Upper lobe of left lung (tissue), 6 donors: Measurements from ENCODE around the gene KANSL1. TPM values are rescaled to one million over a fixed set of nuclear protein-coding genes. Genes with fewer than 3 reads are reported as not detected.
A peak's percentile ranks its signal among the peaks of the same experiment; 100 is the strongest.

Experiments
- ATAC-seq, 2 donors: fragments of 200-7000 bp; cut with Tn5 transposase; one replicate each; pipeline ENCODE4 v1.9.1; 2022; ENCODE audit warnings: mild to moderate bottlenecking in 2 of 2, moderate library complexity in 2 of 2; ENCODE audit not compliant: low FRiP score in 2 of 2
- DNase-seq, 2 donors: peaks; one replicate each; pipeline ENCODE4 v3.0.0-alpha.2; 2019 to 2020
- H3K27ac ChIP-seq, 4 donors: fragments of 200-600 bp; sonication (generic); one replicate each; pipeline ENCODE4 v1.5.1; 2016 to 2019
- H3K27me3 ChIP-seq, 4 donors: fragments of 200-600 bp; sonication (generic); one replicate each; pipeline ENCODE4 v1.5.1; 2017 to 2019
- H3K36me3 ChIP-seq, 4 donors: fragments of 200-600 bp; sonication (generic); one replicate each; pipeline ENCODE4 v1.5.1; 2016 to 2019
- H3K4me1 ChIP-seq, 4 donors: fragments of 200-600 bp; sonication (generic); one replicate each; pipeline ENCODE4 v1.5.1; 2018 to 2019
- H3K4me3 ChIP-seq, 4 donors: fragments of 200-600 bp; sonication (generic); one replicate each; pipeline ENCODE4 v1.5.1; 2017 to 2019; ENCODE audit warnings: mild to moderate bottlenecking in 2 of 4, moderate library complexity in 1 of 4
- H3K9me3 ChIP-seq, 4 donors: fragments of 200-600 bp; sonication (generic); one replicate each; pipeline ENCODE4 v1.5.1; 2018 to 2019
- EP300 ChIP-seq, 4 donors: sonication (generic); formaldehyde crosslinking; IDR thresholded peaks; one replicate each; pipeline ENCODE4 v1.5.1; 2017; ENCODE audit warnings: antibody characterized with exemption in 4 of 4, control low read depth in 2 of 4
- POLR2A ChIP-seq, 4 donors: fragments of 450-650 bp; IDR thresholded peaks; one replicate each; pipeline ENCODE4 v1.5.1; 2016 to 2017; ENCODE audit warnings: antibody characterized with exemption in 4 of 4, mild to moderate bottlenecking in 2 of 4
- POLR2AphosphoS5 ChIP-seq, 2 donors: sonication (generic); formaldehyde crosslinking; IDR thresholded peaks; one replicate each; pipeline ENCODE4 v1.5.1; 2017; ENCODE audit warnings: antibody characterized with exemption in 2 of 2
- WGBS, 2 donors: methylation state at CpG; one replicate each; pipeline ENCODE4 v1.1.5; 2017 to 2018; 5-methylcytosine and 5-hydroxymethylcytosine counted together
- total RNA-seq, 6 donors: library from RNA; depleted of rRNA in 4 of 6; stranded (reverse); fragments of >200 nt in 4 of 6; gene quantifications; one replicate each; pipeline versions ENCODE4 v1.1.0 to v1.2.1, GENCODE V29; 2016 to 2021
- TF ChIP-seq, protein P1 (sequence below), 6 experiments: fragments of 450-650 bp in 4 of 6; fragments of 200-600 bp in 2 of 6; sonication (generic) in 2 of 6; IDR thresholded peaks; one replicate each; pipeline ENCODE4 v1.5.1; 2016 to 2019; ENCODE audit warnings: antibody characterized with exemption in 6 of 6
- donor health status: DM: no; HTN: no; CAD: no; lungs with moderate emphysema.
- donor health status: DM: no; HTN: yes; CAD: no; lungs with severe emphysema.

KANSL1 gene
- total RNA-seq, 6 donors from 2014 or later: 60.5 to 294 (median 108) TPM

DNA sequence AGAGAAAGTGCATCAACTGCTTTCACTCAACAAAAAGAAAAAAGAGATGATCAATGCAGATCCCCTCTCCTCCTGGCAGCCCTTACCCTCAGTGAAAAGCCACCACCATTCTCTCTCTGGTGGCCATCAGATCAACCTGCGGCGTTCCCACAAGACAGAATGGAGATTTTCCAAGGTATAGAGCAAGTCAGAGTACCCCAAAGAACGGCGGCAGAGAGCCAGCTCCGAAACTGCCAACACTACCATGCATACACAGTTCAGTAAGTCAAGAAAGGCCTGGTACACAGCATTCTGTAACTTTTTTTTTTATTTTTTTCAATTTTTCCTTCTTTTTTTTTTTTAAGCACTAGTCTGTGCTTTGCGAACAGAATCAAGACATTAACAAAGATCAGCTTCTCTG is 163.6 kb downstream of the KANSL1 start:
- no peak for ATAC-seq
- H3K36me3 ChIP-seq: peaks cover 32 to 81% (median 52%) of the 10 kb centered on the region in 4 donors
- WGBS, 2 donors: 97 to 98% methylated on average over 6 of the region's 6 CpGs

DNA sequence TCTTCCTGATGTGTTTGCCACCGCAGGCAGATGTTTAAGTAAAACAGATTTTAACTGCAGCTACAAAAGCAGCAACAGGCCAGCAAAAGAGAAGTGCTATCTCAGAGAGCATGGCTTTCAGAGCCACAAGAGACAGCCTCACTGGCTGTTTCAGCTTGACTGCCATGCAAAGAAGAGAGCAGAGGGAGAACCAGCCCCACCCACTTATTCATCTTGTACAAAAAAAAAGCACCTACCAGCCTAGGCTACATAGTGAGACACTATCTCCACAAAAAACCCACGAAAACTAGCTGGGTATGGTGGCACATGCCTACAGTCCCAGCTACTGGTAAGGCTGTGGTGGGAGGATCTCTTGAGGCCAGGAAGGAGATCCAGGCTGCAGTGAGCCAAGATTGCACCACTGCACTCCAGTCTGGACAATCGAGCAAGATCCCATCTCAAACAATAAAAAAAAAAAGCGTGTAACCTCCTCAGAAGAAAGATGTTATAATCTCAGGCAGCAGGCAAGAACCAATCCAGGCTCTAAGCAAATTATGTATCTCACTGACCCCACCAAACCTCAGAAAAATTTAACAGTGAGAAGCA is 164.2 kb downstream of the KANSL1 start:
- ATAC-seq: no peak
- Histone ChIP-seq H3K36me3 (peaks cover 27 to 78% (median 47%) of the 10 kb centered on the region in 4 donors), H3K4me1 (peaks cover 0 to 10% (median 6%) of the 10 kb centered on the region in 4 donors), H3K27ac (no peak overlapping the region), H3K4me3 (no peak overlapping the region), H3K27me3 (no peaks in the 10 kb centered on the region), H3K9me3 (no peaks in the 10 kb centered on the region)
- no peak for DNase-seq
- TF ChIP-seq POLR2AphosphoS5 (IDR thresholded peaks at IDR 0.05): no peak
- TF ChIP-seq EP300 (IDR thresholded peaks at IDR 0.05): no peak
- TF ChIP-seq POLR2A (IDR thresholded peaks at IDR 0.05): no peak
- TF ChIP-seq, protein P1, sequence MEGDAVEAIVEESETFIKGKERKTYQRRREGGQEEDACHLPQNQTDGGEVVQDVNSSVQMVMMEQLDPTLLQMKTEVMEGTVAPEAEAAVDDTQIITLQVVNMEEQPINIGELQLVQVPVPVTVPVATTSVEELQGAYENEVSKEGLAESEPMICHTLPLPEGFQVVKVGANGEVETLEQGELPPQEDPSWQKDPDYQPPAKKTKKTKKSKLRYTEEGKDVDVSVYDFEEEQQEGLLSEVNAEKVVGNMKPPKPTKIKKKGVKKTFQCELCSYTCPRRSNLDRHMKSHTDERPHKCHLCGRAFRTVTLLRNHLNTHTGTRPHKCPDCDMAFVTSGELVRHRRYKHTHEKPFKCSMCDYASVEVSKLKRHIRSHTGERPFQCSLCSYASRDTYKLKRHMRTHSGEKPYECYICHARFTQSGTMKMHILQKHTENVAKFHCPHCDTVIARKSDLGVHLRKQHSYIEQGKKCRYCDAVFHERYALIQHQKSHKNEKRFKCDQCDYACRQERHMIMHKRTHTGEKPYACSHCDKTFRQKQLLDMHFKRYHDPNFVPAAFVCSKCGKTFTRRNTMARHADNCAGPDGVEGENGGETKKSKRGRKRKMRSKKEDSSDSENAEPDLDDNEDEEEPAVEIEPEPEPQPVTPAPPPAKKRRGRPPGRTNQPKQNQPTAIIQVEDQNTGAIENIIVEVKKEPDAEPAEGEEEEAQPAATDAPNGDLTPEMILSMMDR (IDR thresholded peaks at IDR 0.05): no peak
- 57 to 60% methylated on average over 4 of the region's 4 CpGs for WGBS, 2 donors

More for the DNA sequence above, 163.6 kb downstream of the KANSL1 start:
- H3K9me3 ChIP-seq: no peaks in the 10 kb centered on the region
- H3K27ac ChIP-seq: no peak overlapping the region
- DNase-seq: no peak
- peaks cover 0 to 10% (median 6%) of the 10 kb centered on the region in 4 donors for H3K4me1 ChIP-seq
- no peak for TF ChIP-seq POLR2A (IDR thresholded peaks at IDR 0.05)
- TF ChIP-seq EP300 (IDR thresholded peaks at IDR 0.05): no peak
- TF ChIP-seq, protein P1 (IDR thresholded peaks at IDR 0.05): no peak
- TF ChIP-seq POLR2AphosphoS5 (IDR thresholded peaks at IDR 0.05): no peak
- no peaks in the 10 kb centered on the region for H3K27me3 ChIP-seq
- H3K4me3 ChIP-seq: no peak overlapping the region

DNA sequence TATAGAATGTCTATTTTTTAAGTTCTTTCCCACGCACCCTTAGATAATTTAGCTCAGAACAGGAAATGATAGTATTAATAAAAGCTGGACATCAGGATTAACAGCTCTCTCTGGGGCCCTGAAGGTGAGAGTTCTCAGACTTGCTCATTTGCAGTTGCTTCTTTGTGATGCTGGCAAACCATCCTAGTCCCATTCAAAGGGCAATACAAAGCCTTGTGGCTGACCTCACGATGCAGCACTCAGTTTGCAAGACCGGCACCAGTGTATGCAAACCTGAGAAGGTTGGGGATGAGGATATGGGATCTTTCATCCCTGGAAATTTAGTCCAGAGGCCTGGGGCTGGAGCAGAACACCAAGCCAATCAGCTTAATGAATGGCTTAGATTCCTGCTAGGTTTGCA is 164.9 kb downstream of the KANSL1 start:
- 79 to 87% methylated on average over 3 of the region's 3 CpGs for WGBS, 2 donors
- H3K36me3 ChIP-seq: peaks cover 25 to 71% (median 41%) of the 10 kb centered on the region in 4 donors
- no peak overlapping the region for H3K4me3 ChIP-seq
- H3K9me3 ChIP-seq: no peaks in the 10 kb centered on the region
- H3K27me3 ChIP-seq: no peaks in the 10 kb centered on the region
- DNase-seq: no peak
- TF ChIP-seq EP300 (IDR thresholded peaks at IDR 0.05) (no peak), POLR2AphosphoS5 (IDR thresholded peaks at IDR 0.05) (no peak)
- TF ChIP-seq, protein P1 (IDR thresholded peaks at IDR 0.05): no peak
- H3K4me1 ChIP-seq: peaks cover 0 to 10% (median 6%) of the 10 kb centered on the region in 4 donors
- no peak overlapping the region for H3K27ac ChIP-seq
- ATAC-seq: no peak

- DNase-seq (no peak), ATAC-seq (no peak)
- Histone ChIP-seq H3K9me3 (no peaks in the 10 kb centered on the region), H3K27ac (peak overlapping the region in 1 of 4 donors; percentile 36), H3K27me3 (no peaks in the 10 kb centered on the region), H3K4me3 (no peak overlapping the region), H3K4me1 (peaks cover 0 to 10% (median 6%) of the 10 kb centered on the region in 4 donors), H3K36me3 (peaks cover 22 to 67% (median 38%) of the 10 kb centered on the region in 4 donors)
- 84 to 87% methylated on average over 4 of the region's 4 CpGs for WGBS, 2 donors
- no peak for TF ChIP-seq POLR2A (IDR thresholded peaks at IDR 0.05)
- TF ChIP-seq EP300 (IDR thresholded peaks at IDR 0.05): no peak
Observed at GRCh38 chr17:46027976-46028325, 165.3 kb downstream of the KANSL1 start.

DNA sequence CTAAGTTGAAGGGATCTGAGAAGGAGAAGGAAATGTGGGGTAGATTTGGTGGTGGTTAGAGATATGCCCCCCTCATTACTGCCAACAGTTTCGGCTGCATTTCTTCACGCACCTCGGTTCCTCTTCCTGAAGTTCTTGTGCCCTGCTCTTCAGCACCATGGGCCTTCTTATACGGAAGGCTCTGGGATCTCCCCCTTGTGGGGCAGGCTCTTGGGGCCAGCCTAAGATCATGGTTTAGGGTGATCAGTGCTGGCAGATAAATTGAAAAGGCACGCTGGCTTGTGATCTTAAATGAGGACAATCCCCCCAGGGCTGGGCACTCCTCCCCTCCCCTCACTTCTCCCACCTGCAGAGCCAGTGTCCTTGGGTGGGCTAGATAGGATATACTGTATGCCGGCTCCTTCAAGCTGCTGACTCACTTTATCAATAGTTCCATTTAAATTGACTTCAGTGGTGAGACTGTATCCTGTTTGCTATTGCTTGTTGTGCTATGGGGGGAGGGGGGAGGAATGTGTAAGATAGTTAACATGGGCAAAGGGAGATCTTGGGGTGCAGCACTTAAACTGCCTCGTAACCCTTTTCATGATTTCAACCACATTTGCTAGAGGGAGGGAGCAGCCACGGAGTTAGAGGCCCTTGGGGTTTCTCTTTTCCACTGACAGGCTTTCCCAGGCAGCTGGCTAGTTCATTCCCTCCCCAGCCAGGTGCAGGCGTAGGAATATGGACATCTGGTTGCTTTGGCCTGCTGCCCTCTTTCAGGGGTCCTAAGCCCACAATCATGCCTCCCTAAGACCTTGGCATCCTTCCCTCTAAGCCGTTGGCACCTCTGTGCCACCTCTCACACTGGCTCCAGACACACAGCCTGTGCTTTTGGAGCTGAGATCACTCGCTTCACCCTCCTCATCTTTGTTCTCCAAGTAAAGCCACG is 165.9 kb downstream of the KANSL1 start:
- TF ChIP-seq POLR2AphosphoS5 (IDR thresholded peaks at IDR 0.05) (no peak), EP300 (IDR thresholded peaks at IDR 0.05) (no peak), POLR2A (IDR thresholded peaks at IDR 0.05) (no peak)
- TF ChIP-seq, protein P1 (IDR thresholded peaks at IDR 0.05): no peak
- peaks cover 0 to 10% (median 6%) of the 10 kb centered on the region in 4 donors for H3K4me1 ChIP-seq
- H3K36me3 ChIP-seq: peaks cover 15 to 63% (median 34%) of the 10 kb centered on the region in 4 donors
- peak overlapping the region in 3 of 4 donors; percentile 24 to 36 (median 35) for H3K27ac ChIP-seq
- ATAC-seq: peak in 1 of 2 donors; percentile 20
- WGBS, 2 donors: 69 to 82% methylated on average over 11 to 12 of the region's 12 CpGs
- H3K27me3 ChIP-seq: no peaks in the 10 kb centered on the region
- H3K4me3 ChIP-seq: no peak overlapping the region
- DNase-seq: no peak
- no peaks in the 10 kb centered on the region for H3K9me3 ChIP-seq
